GM12865 (cell line): ENCODE data around the gene LPP.

Experiments
- DNase-seq: peaks from one replicate; pipeline ENCODE4 v3.0.0; 2010; ENCODE audit warnings: low read depth
- H3K4me3 ChIP-seq: 2 replicates; pipeline ENCODE4 v1.5.1; 2011; ENCODE audit warnings: mild to moderate bottlenecking, low read depth, low read length, control low read depth
- TF ChIP-seq, protein P1 (sequence below): IDR thresholded peaks from 2 replicates; pipeline ENCODE4 v1.5.1; 2011; ENCODE audit warnings: low read length, control low read depth, low read depth, inconsistent platforms; ENCODE audit not compliant: insufficient read depth; ENCODE audit errors: missing control alignments

LPP gene

DNA sequence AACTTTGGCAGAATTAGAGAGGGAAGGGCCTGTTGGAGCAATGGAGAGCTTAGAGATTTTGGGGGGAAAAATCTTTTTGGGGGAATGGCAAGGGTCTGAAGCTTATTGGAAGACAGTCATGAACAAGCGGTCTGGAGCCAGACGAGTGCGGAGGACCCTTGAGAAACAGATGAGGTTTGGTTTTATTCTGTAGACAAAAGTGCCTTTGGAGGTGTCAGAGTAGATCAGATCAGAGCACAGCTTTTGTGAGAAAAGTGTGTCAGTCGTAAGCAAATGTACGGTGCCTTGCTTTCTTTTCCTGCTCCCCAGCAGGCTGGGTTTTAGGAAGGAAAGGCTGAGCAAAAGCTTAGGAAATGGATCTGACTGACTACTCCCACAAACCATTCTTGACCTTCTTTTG lies 781.0 kb downstream of the LPP start:
- TF ChIP-seq, protein P1, sequence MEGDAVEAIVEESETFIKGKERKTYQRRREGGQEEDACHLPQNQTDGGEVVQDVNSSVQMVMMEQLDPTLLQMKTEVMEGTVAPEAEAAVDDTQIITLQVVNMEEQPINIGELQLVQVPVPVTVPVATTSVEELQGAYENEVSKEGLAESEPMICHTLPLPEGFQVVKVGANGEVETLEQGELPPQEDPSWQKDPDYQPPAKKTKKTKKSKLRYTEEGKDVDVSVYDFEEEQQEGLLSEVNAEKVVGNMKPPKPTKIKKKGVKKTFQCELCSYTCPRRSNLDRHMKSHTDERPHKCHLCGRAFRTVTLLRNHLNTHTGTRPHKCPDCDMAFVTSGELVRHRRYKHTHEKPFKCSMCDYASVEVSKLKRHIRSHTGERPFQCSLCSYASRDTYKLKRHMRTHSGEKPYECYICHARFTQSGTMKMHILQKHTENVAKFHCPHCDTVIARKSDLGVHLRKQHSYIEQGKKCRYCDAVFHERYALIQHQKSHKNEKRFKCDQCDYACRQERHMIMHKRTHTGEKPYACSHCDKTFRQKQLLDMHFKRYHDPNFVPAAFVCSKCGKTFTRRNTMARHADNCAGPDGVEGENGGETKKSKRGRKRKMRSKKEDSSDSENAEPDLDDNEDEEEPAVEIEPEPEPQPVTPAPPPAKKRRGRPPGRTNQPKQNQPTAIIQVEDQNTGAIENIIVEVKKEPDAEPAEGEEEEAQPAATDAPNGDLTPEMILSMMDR, result no peak
- DNase-seq, result no peak
- no peak overlapping the region for H3K4me3 ChIP-seq

DNA sequence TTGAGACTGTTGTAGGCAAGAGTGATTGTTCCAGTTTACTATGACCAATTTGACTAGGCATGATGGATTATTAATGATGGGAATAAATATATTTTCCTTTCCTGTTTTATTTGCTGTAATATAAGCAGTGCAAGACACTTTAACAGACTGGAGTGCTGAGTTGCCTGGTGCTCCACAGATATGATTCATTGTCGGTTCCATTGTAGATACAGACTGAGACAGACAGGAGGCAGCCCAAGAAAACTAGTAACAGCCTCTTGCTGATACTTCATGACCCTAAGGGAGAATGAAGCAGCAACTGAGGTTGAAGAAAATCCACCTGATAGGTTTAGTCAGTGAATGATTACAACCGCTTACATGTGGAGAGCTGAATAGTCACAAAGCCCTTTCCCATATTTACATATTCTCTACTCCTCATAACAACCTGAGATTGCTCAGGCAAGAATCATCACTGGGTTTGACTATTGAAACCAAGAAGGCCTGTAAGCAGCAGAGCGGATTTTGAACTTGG lies 782.7 kb downstream of the LPP start:
- H3K4me3 ChIP-seq, result no peak overlapping the region
- TF ChIP-seq, protein P1, result no peak
- DNase-seq, result no peak

DNA sequence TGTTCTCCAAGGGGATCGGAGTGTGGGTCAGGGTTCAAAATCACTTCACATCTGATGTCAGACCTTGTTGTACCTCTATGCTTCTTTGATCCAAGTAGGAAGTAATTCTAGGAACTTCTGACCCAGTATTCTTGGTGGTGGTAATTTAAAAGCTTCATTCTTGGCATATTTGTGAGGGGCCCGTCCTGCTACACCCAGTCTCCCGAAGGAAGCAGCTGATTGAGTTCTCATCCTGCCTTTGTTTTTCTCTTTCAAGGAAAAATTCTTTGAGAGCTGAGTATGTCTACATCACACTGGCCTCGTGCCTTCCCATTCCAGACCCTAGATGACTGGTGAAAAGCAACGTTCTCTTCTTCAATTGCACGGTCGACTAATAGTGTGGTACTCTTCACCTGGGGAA lies 783.4 kb downstream of the LPP start:
- TF ChIP-seq, protein P1, result no peak
- no peak overlapping the region for H3K4me3 ChIP-seq
- DNase-seq, result no peak

GRCh38 chr3:188938999-188939398 lies 785.0 kb downstream of the LPP start:
- no peak for DNase-seq
- no peak overlapping the region for H3K4me3 ChIP-seq
- TF ChIP-seq, protein P1, result no peak

DNA sequence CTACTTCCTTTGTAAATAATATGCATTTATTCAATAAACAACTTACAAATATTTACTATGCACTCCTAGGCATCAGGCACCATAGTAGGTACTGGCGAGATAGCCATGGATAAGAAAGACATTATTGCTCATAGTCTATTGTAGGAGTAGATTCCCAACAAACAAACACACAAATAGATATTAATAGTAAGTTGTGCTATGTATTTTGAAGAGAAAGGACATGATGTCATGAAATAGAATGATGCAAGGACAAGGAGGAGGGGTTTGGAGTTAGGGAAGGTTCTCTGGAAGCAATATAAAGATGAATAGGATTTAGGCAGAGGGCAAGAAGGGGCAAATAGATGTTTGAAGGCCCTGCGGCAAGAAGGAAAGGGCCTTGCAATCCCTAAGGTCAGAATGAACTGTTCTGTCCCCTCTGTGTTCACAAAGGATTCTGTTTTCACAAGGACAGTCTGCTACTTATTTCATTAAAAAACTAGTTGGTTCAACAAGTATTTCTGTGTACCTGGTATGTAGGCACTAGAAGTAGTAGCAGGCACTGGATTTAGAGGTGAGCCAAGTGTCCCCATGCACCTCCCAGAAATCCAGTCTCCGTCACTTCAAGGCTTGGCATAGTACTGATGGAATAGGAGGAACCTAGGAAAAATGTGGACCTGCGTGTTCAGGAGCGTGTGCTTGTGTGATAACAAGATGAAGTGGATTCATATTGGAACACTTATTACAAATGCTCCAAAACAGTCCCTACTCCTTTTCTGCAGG lies 786.0 kb downstream of the LPP start:
- no peak overlapping the region for H3K4me3 ChIP-seq
- TF ChIP-seq, protein P1, result no peak
- DNase-seq, result no peak
